ENCODE results near the gene HAGH.

HAGH gene

DNA sequence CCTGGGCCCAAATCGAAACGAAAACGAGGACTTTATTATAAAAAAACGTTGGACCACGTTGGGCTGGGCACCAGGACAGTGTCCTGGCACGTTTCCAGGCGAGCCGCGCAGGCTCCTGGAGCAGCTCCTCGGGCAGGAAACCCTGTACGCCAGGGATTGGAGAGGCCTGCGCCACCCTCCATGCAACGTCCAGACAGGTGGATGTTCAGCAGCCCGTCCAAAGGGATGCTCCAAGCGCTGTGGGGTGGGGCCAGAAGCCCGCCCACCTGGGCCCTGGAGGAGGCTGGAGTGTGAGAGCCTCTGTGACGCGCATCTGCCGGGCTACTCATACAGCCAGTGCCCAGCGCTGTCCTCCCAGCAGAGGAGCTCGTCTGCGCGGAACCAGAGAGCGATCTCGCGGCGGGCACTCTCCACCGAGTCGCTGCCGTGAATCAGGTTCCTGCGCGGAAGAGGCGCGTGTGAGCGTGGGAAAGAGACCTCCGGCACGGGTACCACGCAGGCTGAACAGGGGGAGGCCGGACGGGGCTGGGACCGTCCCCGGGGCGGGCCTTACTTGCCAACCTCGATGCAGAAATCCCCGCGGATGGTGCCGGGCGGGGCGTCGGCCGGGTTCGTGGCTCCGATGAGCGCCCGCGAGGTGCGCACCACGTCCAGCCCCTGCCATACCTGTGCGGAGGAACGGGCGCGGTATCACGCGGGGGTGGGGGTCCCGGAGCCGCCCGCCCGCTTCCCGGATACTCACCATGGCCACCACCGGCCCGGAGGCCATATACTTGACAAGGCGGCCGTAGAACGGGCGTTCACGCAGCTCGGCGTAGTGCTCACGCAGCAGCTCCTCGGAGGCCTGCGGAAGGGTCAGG is 56.1 kb downstream of the HAGH start:
- no peak for DNase-seq (ENCODE audit: low read depth)
- TF ChIP-seq POLR2A (IDR thresholded peaks at IDR 0.05; ENCODE audit: extremely low read depth, insufficient read length) (no peak), CTCF (IDR thresholded peaks at IDR 0.05; ENCODE audit: low read depth, low read length) (no peak), MYC (IDR thresholded peaks at IDR 0.05; ENCODE audit: low read depth, low read length) (no peak)
- TF ChIP-seq, protein P1, sequence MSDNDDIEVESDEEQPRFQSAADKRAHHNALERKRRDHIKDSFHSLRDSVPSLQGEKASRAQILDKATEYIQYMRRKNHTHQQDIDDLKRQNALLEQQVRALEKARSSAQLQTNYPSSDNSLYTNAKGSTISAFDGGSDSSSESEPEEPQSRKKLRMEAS (IDR thresholded peaks at IDR 0.05; ENCODE audit: low read depth, low read length), result no peak
- peak overlapping the region; percentile 32 for H3K4me3 ChIP-seq (ENCODE audit: low read depth, low read length)

GRCh38 chr16:1769402-1770300 is 57.0 kb downstream of the HAGH start:
- DNase-seq (ENCODE audit: low read depth), result no peak
- no peak overlapping the region for H3K4me3 ChIP-seq (ENCODE audit: low read depth, low read length)
- TF ChIP-seq, protein P1 (IDR thresholded peaks at IDR 0.05; ENCODE audit: low read depth, low read length), result no peak
- no peak for TF ChIP-seq POLR2A (IDR thresholded peaks at IDR 0.05; ENCODE audit: extremely low read depth, insufficient read length)
- no peak for TF ChIP-seq CTCF (IDR thresholded peaks at IDR 0.05; ENCODE audit: low read depth, low read length)
- TF ChIP-seq MYC (IDR thresholded peaks at IDR 0.05; ENCODE audit: low read depth, low read length), result no peak

- DNase-seq (ENCODE audit: low read depth), result no peak
- TF ChIP-seq POLR2A (IDR thresholded peaks at IDR 0.05; ENCODE audit: extremely low read depth, insufficient read length), result no peak
- no peak for TF ChIP-seq CTCF (IDR thresholded peaks at IDR 0.05; ENCODE audit: low read depth, low read length)
- TF ChIP-seq, protein P1 (IDR thresholded peaks at IDR 0.05; ENCODE audit: low read depth, low read length), result no peak
- no peak for TF ChIP-seq MYC (IDR thresholded peaks at IDR 0.05; ENCODE audit: low read depth, low read length)
- H3K4me3 ChIP-seq (ENCODE audit: low read depth, low read length), result no peak overlapping the region
Observed at GRCh38 chr16:1768767-1769401, 57.7 kb downstream of the HAGH start.

DNA sequence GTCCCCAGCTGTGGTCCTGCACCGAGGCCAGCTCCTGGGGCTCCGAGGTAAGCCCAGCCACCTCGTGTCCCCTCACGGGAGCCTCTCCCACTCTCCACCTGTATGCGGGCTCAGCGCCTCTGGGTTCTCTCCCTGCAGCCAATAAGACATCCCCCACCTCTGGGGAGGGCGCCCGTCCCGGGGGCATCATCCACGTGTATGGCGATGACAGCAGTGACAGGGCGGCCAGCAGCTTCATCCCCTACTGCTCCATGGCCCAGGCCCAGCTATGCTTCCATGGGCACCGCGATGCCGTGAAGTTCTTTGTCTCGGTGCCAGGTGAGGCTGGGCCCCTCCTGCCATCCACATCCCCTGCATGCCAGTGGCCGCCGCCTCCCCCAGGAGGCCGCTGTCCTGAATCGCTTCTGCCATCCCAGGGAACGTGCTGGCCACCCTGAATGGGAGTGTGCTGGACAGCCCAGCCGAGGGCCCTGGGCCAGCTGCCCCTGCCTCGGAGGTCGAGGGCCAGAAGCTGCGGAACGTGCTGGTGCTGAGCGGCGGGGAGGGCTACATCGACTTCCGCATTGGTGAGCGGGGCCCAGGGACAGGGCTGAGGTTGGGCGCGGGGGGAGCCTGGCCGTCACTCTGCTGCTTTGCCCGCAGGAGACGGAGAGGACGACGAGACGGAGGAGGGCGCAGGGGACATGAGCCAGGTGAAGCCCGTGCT is 58.4 kb downstream of the HAGH start:
- TF ChIP-seq, protein P1 (IDR thresholded peaks at IDR 0.05; ENCODE audit: low read depth, low read length), result no peak
- TF ChIP-seq CTCF (IDR thresholded peaks at IDR 0.05; ENCODE audit: low read depth, low read length) (no peak), POLR2A (IDR thresholded peaks at IDR 0.05; ENCODE audit: extremely low read depth, insufficient read length) (no peak), MYC (IDR thresholded peaks at IDR 0.05; ENCODE audit: low read depth, low read length) (no peak)
- no peak for DNase-seq (ENCODE audit: low read depth)
- no peak overlapping the region for H3K4me3 ChIP-seq (ENCODE audit: low read depth, low read length)
